Neural cell (in vitro differentiated cells): ENCODE data around the gene CYP1A1.

ENCODE experiments used
- EP300 ChIP-seq: fragments of 450-650 bp; conservative IDR thresholded peaks from 2 replicates; pipeline ENCODE4 v1.6.1; 2014; ENCODE audit warnings: antibody characterized with exemption, mild to moderate bottlenecking, moderate library complexity; ENCODE audit not compliant: poor library complexity, severe bottlenecking
- EZH2 ChIP-seq: fragments of 200-600, 300-800 bp; shearing (Covaris generic), sonication (generic); IDR thresholded peaks from 2 replicates; pipeline ENCODE4 v1.6.1; 2014; ENCODE audit warnings: antibody characterized with exemption, low read length, borderline replicate concordance, mild to moderate bottlenecking; ENCODE audit not compliant: insufficient read depth, poor library complexity, severe bottlenecking
- MXI1 ChIP-seq: fragments of 450-650 bp; conservative IDR thresholded peaks from 2 replicates; pipeline ENCODE4 v1.6.1; 2014; ENCODE audit warnings: antibody characterized with exemption, mild to moderate bottlenecking; ENCODE audit not compliant: poor library complexity, severe bottlenecking
- POLR2AphosphoS5 ChIP-seq: IDR thresholded peaks from 2 replicates; pipeline ENCODE4 v1.6.1; 2012
- SMC3 ChIP-seq: fragments of 450-650 bp; conservative IDR thresholded peaks from 2 replicates; pipeline ENCODE4 v1.6.1; 2014; ENCODE audit warnings: antibody characterized with exemption, mild to moderate bottlenecking, moderate library complexity; ENCODE audit not compliant: poor library complexity
- TAF1 ChIP-seq: IDR thresholded peaks from 2 replicates; pipeline ENCODE4 v1.6.1; 2012; ENCODE audit warnings: low read depth
- TF ChIP-seq, protein P1 (sequence below): fragments of 450-650 bp; IDR thresholded peaks from 2 replicates; pipeline ENCODE4 v1.5.1; 2014; ENCODE audit warnings: antibody characterized with exemption, mild to moderate bottlenecking, moderate library complexity; ENCODE audit not compliant: poor library complexity, severe bottlenecking

DNA sequence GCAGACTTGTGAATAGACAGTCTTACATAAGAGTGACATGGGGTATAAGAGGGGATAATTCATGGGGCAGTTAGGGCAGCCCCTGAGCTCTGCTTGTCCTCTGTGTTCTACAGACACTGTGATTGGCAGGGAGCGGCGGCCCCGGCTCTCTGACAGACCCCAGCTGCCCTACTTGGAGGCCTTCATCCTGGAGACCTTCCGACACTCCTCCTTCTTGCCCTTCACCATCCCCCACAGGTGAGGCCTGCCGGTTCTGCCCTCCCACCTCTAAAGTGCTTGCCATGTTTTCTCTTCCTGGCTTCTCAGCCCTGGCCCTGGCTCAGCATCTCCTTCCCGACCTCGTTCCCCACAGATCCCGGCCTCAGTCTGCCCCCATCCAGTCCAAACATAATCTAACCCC is 26.7 kb upstream of the CYP1A1 start:
- TF ChIP-seq POLR2AphosphoS5 (no peak), SMC3 (no peak), TAF1 (no peak), EZH2 (no peak), EP300 (no peak), MXI1 (no peak)
- TF ChIP-seq, protein P1, sequence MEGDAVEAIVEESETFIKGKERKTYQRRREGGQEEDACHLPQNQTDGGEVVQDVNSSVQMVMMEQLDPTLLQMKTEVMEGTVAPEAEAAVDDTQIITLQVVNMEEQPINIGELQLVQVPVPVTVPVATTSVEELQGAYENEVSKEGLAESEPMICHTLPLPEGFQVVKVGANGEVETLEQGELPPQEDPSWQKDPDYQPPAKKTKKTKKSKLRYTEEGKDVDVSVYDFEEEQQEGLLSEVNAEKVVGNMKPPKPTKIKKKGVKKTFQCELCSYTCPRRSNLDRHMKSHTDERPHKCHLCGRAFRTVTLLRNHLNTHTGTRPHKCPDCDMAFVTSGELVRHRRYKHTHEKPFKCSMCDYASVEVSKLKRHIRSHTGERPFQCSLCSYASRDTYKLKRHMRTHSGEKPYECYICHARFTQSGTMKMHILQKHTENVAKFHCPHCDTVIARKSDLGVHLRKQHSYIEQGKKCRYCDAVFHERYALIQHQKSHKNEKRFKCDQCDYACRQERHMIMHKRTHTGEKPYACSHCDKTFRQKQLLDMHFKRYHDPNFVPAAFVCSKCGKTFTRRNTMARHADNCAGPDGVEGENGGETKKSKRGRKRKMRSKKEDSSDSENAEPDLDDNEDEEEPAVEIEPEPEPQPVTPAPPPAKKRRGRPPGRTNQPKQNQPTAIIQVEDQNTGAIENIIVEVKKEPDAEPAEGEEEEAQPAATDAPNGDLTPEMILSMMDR: no peak
